Measurements from ENCODE around the gene DNPEP. TPM values are rescaled to one million over a fixed set of nuclear protein-coding genes. Genes with fewer than 3 reads are reported as not detected.

The DNPEP gene
- total RNA-seq, 1 experiment from 2014 or later: 60.9 TPM

DNA sequence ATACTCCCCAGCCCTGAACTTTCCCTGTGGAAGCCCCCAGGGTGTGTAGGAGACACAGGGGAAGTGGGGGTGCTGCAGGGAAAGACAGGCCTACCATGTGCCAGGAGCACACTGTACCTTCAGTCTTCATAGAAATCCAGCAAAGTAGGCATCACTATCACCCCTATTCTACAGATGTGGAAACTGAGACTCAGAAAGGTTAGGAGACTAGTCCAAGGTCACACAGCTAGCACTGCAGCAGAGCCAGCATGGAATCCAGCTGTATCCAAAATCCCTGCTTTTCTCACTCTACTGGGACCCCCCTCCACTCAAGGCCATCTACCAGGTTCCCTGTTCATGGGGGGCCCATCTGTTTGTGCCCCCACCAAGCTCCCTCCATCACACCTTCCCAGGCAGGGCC is 6.8 kb downstream of the DNPEP start:
- Mint-ChIP-seq H3K27ac (peak overlapping the region in 1 of 3 experiments; percentile 53; a peak in 1 of 7 replicates), H3K27me3 (ENCODE audit: low read depth) (no peaks in the 10 kb centered on the region), H3K9me3 (no peaks in the 10 kb centered on the region), H3K4me1 (peaks cover 4 to 12% of the 10 kb centered on the region in 2 experiments; a peak in 2 of 4 replicates), H3K4me3 (no peak overlapping the region), H3K36me3 (ENCODE audit: insufficient read depth in 1 of 3, low read depth in 3 of 3) (peaks cover 29 to 58% (median 51%) of the 10 kb centered on the region in 3 experiments; a peak in 6 of 7 replicates)
- no peak overlapping the region for H3K23ac ChIP-seq (ENCODE audit: insufficient read length, low read depth, low read length)
- no peak overlapping the region for H2BK20ac ChIP-seq (ENCODE audit: low read depth, low read length, poor library complexity, severe bottlenecking)
- no peak overlapping the region for H2BK5ac ChIP-seq (ENCODE audit: insufficient read length, low read length)
- H3K27me3 ChIP-seq (ENCODE audit: insufficient read depth, low read length): no peaks in the 10 kb centered on the region
- no peaks in the 10 kb centered on the region for H3K23me2 ChIP-seq (ENCODE audit: insufficient read length, low read depth, low read length, poor library complexity, severe bottlenecking)
- no peaks in the 10 kb centered on the region for H3K79me2 ChIP-seq (ENCODE audit: insufficient read depth, low read length)
- H2BK120ac ChIP-seq (ENCODE audit: low read depth, low read length, poor library complexity, severe bottlenecking): no peak overlapping the region
- no peak overlapping the region for H4K5ac ChIP-seq (ENCODE audit: insufficient read length, low read depth, low read length)
- H3K27ac ChIP-seq (ENCODE audit: insufficient read length, low read depth, low read length): no peak overlapping the region
- H3K18ac ChIP-seq (ENCODE audit: insufficient read length, low read depth, low read length): no peak overlapping the region
- H3K14ac ChIP-seq (ENCODE audit: insufficient read depth, low read length): no peak overlapping the region
- H3K4me1 ChIP-seq (ENCODE audit: insufficient read depth, low read length): no peaks in the 10 kb centered on the region
- no peak overlapping the region for H3T11ph ChIP-seq (ENCODE audit: low read length)
- DNase-seq: no peak
- H3K79me1 ChIP-seq (ENCODE audit: insufficient read depth, low read depth, low read length, poor library complexity, severe bottlenecking): no peaks in the 10 kb centered on the region
- no peaks in the 10 kb centered on the region for H4K20me1 ChIP-seq (ENCODE audit: control insufficient read depth, insufficient read depth, insufficient read length)
- no peak overlapping the region for H3K56ac ChIP-seq (ENCODE audit: insufficient read length, low read depth, low read length)
- H4K91ac ChIP-seq (ENCODE audit: insufficient read length, low read depth, low read length): no peak overlapping the region
- H2BK15ac ChIP-seq (ENCODE audit: low read depth, low read length): no peak overlapping the region
- H2BK12ac ChIP-seq (ENCODE audit: insufficient read length, low read depth, low read length): no peak overlapping the region
- H3K9me3 ChIP-seq (ENCODE audit: control insufficient read depth, low read depth, low read length): no peaks in the 10 kb centered on the region
- no peak overlapping the region for H2AK5ac ChIP-seq (ENCODE audit: insufficient read length, low read length)
- no peak overlapping the region for H4K8ac ChIP-seq (replicated peaks; ENCODE audit: insufficient read length, low read depth, low read length)
- TF ChIP-seq, protein P1, sequence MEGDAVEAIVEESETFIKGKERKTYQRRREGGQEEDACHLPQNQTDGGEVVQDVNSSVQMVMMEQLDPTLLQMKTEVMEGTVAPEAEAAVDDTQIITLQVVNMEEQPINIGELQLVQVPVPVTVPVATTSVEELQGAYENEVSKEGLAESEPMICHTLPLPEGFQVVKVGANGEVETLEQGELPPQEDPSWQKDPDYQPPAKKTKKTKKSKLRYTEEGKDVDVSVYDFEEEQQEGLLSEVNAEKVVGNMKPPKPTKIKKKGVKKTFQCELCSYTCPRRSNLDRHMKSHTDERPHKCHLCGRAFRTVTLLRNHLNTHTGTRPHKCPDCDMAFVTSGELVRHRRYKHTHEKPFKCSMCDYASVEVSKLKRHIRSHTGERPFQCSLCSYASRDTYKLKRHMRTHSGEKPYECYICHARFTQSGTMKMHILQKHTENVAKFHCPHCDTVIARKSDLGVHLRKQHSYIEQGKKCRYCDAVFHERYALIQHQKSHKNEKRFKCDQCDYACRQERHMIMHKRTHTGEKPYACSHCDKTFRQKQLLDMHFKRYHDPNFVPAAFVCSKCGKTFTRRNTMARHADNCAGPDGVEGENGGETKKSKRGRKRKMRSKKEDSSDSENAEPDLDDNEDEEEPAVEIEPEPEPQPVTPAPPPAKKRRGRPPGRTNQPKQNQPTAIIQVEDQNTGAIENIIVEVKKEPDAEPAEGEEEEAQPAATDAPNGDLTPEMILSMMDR (conservative IDR thresholded peaks at IDR 0.05): no peak
- H3K4me2 ChIP-seq (ENCODE audit: insufficient read depth, insufficient read length, low read length): no peak overlapping the region
- H3K9ac ChIP-seq (ENCODE audit: extremely low read depth, insufficient read length, low read length): no peak overlapping the region
- H2AFZ ChIP-seq (ENCODE audit: low read length): no peak overlapping the region
- no peak overlapping the region for H3K4ac ChIP-seq (ENCODE audit: low read depth, low read length)
